HG02870 (cell line): ENCODE results near the gene UBR2.
"Not testable (repeated sequence)": the region's sequence is repeated elsewhere in the genome, so short reads cannot be mapped to it uniquely, and the experiment has no call there.

Experiments used
- ATAC-seq: cut with Tn5 transposase; IDR thresholded peaks from one replicate; pipeline ENCODE4 v1.9.1; 2021; ENCODE audit warnings: mild to moderate bottlenecking, moderate library complexity; ENCODE audit not compliant: unreplicated experiment

The UBR2 gene

DNA sequence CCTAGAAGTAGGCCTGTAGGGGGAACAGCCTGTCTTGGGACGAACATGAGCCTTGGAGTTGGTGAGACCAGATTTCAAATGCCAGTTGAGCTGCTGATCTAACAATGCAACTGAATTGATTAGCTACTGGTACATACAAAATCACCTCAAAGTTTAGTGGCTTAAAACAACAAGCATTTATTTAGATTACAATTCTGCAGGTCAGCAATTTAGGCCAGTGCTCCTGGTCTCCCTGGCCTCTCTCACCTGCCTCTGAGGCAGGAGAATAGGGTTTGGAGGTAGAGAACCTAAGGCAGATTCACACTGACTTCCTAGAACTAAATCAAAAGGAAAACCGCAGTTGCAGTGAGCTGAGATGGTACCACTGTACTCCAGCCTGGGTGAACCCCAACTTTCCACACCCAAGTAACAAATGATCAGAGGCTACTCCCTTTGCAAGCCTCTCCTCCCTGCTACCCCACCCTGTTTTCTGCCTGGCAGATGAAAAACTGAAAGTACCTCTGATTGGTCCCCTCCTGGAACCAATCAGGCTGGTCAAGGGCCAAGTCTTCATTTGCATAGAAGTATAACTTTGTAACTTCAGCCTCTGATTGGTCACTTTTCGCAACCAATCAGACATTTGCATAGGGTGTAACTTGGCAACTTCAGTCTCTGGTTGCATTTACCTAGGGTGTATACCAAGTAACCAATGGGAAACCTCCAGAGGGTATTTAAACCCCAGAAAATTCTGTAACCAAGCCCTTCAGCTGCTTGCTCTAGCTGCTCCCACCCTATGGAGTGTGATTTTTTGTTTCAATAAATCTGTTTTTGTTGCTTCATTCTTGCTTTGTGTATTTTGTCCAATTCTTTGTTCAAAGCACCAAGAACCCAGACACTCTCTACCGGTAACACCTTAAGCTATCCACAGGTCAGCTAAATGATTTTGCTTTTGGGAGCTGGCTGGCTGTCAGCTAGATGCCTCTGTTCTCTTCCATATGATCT is 8.1 kb upstream of the UBR2 start:
- no peak for ATAC-seq

DNA sequence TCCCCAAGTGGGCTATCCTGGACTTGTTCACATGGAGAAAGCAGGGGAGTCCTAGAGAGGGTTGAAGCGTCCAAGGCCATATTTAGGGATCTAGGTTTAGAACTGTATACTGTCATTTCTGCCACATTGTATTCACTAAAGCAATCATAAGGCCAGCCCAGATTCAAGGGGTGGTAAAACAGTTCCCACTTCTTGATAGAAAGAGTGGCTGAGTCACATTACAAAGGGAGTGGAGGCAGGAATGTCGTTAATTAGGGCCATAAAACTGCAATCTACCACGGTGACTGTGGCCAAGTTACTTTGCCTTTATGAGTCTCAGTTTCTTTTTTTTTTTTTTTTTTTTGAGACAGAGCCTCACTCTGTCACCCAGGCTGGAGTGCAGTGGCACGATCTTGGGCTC is 7.4 kb upstream of the UBR2 start:
- no peak for ATAC-seq

DNA sequence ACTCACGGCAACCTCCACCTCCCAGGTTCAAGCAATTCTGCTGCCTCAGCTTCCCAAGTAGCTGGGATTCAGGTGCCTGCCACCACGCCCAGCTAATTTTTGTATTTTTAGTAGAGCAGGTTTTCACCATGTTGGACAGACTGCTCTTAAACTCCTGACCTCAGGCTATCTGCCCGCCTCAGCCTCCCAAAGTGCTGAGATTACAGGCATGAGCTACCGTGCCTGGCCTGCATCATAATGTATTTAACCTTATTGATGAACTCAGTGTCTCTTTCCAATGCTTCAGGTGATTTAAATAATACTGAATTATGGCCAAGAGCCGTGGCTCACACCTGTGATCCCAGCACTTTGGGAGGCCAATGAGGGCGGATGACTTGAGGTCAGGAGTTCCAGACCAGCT is 4.6 kb upstream of the UBR2 start:
- not testable (repeated sequence) for ATAC-seq

DNA sequence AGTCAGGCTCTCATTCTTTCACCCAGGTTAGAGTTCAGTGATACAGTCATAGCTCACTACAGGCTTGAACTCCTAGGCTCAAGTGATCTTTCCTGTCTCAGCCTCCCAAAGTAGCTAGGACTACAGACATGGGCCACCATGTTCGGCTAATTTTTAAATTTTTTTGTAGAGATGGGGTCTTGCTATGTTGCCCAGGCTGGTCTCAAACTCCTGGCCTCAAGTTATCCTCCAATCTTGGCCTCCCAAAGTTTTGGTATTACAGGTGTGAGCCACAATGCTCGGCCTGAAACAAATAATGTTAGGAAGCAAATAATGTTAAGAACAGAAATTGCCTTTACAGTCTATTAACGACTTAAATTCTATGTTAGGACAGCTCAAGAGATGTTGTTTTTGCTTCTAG is 1.8 kb upstream of the UBR2 start:
- ATAC-seq = no peak

DNA sequence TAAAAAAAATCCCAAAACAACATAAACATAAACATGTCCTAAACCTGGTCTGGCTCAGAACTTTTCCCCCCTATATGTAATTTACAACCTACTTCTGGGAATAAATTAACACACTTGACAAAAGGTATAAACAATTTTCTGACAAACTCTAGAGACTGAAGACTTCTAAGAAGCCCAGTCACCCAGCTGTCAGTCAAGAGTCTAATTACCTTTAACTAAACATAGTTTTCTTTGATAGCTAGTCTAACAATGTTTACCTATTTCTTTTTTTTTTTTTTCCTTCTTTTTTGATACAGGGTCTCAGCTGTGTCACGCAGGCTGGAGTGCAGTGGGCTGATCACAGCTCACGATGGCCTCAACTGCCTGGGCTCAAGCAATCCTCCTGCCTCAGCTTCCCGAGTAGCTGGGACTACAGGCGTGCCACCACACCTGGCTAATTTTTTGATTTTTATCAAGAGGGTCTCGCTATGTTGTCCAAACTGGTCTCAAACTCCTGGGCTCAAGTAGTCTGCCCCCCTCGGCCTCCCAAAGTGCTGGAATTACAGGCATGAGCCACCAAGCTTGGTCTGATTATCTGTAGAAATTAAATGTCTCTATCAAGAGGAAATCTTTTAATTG is 932 bp upstream of the UBR2 start:
- no peak for ATAC-seq

DNA sequence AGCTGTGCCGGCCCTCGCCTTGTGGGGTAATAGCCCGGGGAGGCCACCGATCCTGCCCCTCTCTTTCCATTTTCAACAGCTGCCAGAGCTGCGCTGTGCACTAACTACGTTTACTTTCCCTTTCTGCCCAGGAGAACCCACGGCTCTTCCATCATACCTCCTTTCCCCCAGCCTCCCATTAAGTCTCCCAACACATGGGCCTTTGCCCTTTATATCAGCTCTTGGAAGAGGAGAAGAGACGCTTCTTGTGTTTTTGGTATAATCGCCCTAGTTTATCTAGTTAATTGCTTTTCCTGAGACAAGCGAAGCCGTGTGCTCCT is 637 bp downstream of the UBR2 start:
- no peak for ATAC-seq

DNA sequence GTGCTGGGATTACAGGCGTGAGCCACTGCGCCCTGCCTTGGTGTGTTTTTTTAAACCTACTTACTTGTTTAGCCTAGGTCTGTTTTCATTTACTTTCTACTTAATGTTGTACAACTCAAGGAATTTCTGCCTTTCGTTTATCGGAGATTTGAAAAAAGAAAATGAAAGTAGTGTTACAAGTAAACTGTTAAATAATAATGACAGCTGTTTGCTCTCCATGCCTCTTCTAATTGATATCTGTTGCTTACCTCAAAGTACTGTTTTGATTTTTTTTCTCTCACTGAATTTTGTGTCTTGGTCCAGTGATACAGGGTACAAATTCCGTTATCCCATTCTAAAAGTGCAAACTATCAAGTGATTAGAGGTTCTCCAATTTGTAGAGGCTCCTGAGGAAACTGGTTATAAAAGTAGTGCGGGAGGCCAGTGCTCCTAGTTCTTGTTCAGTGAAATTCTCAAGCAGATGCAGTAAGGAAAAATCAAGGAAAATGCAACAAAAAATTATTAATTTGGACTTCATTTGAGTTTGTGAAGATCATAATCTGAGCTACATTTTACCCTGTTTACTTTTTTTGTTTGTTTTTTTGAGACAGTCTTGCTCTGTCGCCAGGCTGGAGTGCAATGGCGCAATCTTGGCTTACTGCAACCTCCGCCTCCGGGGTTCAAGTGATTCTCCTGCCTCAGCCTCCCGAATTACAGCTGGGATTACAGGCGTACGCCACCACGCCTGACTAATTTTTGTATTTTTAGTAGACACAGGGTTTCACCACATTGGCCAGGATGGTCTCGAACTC is 2.2 kb downstream of the UBR2 start:
- no peak for ATAC-seq

DNA sequence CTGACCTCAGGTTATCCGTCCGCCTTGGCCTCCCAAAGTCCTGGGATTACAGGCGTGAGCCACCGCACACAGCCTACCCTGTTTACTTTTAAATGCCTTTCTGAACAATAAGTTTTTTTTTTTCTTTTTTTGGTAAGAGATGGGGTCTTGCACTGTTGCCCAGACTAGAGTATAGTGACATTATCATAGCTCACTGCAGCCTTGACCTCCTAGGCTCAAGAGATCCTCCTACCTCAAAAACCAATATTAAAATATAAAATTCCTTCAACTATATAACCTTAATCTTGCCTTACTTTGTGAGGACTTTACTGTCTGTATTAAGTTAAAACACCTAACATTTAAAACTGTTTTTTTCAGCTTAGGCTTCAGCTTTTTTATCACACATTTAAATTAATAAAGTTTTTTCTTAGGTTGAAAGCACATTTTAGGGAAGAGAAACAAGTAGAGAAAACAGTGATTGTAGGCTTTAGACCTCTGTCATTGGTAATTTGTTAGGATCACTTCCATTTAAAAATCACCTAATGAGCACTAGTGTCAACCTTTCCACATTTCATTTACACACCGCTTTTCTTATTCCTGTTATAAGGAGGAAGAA is 2.9 kb downstream of the UBR2 start:
- no peak for ATAC-seq

DNA sequence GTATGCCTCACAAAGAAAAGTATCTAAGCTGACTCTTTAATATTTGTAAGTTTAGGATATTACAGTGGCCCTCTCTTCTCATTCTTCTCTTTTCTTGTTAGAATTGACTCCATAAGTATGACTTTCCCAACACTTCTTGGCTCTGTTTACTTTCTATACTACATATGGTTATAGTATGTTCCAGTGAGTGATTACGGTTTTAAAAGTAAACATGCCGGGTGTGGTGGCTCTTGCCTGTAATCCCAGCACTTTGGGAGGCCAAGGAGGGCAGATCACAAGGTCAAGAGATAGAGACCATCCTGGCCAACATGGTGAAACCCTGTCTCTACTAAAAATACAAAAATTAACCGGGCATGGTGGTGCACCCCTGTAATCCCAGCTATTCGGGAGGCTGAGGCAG is 3.4 kb downstream of the UBR2 start:
- ATAC-seq = not testable (repeated sequence)

DNA sequence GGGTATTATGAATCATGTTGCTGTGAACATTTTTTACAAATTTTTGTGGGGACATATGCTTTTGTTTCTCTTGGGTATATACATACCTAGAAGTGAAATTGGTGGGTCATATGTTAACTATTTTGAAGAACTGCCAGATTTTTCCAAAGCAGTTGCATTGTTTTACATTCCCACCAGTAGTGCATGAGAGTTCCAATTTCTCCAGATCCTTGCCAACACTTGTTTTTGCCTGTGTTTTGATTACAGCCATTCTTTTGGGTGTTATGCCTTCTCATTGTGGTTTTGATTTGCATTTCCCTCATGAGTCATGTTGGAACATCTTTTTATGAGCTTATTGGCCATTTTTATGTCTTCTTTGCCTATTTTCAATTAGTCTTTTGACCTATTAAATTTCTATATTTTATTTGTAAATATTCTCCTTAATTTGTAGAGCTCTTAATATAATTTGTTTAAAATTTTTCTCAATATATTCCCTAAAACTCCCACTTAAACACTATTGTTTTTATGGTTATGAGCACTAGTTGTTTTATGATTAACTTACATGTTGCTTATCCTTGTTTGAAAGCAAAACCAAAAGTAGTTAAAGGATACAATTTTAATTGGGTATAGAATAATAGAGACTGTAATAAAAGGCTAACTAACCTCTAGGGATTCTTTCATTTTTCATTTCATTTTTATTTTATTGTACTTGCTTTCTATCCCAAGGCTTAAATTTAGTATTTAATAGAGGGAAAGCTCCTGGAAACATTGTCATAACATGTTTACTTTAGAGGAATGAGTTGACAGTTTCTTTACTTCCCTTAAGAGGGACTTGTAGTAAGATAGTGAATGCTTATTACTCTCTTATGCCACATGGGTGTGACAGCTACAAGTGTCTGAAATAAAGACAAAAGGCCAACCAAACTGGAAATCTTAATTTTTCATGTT is 5.5 kb downstream of the UBR2 start:
- ATAC-seq = no peak

DNA sequence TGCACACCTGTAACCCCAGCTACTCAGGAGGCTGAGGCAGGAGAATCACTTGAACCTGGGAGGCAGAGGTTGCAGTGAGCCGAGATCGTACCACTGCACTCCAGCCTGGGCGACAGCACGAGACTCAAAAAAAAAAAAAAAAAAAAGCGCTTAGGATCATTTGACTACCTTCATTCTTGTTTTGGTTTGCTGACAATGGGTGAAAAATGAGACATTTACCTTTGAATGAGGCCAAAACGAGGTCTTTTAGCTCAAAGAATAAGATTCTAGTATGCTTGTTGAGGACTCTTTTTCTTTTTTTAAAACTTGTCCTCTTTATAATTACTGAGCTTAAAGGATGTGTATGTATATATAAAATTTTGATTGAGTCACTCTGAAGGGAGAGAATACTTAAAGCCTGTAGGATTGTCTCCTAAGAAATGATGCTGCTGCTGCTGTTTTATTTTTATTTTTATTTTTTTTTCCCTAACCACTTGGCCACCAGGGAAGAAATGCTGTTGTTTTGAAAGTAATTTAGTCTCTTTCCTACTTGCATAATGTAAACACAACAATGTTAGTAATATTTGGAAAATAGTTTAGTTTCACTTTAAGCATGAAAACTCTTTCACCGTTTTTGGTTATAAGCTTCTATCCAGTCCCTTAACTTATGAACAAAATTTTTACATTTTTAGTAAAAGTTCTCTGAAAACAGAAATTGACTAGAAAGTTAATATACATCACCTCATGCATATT is 7.9 kb downstream of the UBR2 start:
- no peak for ATAC-seq

DNA sequence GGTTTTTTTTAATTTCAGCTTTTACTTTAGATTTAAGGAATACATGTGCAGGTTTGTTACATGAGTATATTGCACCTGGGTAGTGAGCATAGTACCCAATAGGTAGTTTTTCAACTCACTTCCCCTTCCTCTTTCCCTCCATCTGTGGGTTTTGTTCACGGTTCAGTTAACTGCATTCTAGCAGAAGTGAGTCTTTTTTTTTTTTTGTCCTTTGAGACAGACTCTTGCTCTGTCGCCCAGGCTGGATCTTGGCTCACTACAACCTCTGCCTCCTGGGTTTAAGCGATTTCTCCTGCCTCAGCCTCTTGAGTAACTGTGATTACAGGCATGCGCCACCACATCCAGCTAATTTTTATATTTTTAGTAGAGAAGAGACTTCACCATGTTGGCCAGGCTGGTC is 8.7 kb downstream of the UBR2 start:
- peak; percentile 77 for ATAC-seq

DNA sequence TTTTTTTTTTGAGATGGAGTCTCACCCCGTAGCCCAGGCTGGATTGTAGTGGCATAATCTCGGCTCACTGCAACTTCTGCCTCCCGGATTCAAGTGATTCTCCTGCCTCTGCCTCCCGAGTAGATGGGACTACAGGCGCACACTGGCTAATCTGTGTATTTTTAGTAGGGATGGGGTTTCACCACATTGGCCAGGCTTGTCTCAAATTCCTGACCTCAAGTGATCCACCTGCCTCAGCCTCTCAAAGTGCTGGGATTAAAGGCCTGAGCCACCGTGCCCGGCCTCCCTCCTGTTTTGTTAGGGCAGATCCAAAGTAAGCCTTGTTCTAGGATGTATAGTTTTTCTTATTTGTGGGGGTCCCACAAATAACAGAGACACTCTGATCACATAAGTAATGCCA is 12.7 kb downstream of the UBR2 start:
- ATAC-seq = not testable (repeated sequence)

DNA sequence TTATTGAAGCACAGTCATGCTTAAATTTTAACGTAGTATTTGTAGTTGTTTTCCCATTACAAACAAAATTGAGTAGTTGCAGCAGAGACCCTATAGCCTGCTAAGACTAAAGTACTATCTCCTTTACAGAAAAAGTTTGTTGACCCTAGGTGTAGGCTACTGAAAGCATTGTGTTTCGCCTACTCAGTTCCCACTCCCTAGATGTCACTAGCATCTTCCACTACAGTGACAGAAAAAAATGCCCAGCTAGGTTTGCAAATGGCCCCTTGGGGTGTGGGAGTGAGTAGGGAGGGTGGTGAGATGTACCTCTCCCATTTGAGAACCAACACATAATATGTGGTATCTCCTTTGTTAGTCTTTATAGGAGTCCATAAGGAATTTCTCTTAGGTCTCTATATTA is 34.5 kb downstream of the UBR2 start:
- no peak for ATAC-seq

DNA sequence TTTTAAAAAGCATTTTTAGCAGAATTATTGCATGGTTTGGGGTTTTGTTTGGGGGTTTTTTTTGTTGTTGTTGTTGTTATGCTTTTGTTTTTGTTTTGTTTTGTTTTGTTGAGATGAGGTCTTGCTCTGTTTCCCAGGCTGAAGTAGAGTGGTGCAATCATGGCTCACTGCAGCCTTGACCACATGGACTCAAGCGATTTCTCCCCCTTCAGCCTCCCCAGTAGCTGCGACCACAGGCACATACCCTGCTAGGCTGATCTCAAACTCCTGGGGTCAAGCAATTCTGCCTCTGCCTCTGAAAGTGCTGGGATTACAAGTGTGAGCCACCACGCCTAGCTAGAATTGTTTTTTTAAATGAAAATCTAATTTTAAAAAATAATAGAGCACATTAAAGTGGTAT is 35.7 kb downstream of the UBR2 start:
- ATAC-seq = no peak

DNA sequence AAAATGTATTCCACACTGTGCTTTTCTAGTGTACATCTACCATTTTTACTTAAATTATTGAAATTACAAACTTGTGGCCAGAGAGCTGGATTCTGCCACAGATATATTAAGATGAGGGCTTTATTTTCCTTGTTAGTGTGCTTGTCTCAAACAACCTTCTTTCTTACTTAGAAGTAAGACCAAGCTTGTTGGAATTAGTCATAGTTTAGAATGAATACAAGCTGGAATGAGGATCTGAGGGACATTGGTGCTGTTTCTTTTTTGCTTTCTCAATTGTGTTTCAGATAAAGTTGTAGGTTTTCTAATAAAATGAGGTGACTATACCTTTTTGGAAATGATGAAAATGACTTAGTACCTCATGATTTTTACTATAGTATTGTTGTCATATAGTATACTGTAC is 40.3 kb downstream of the UBR2 start:
- ATAC-seq = no peak

DNA sequence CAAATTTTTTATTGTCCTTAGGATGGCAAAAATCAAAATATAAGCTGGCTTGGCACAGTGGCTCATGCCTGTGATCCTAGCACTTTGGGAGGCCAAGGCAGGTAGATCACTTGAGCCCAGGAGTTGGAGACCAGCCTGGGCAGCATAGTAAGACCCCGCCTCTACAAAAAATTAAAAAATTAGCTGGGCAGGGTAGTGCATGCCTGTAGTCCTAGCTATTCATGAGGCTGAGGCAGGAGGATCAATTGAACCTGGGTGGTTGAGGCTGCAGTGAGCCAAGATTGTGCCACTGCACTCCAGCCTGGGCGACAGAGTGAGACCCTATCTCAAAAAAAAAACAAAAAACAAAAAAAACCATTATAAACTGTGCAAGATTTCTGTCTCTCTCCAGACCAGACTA is 40.9 kb downstream of the UBR2 start:
- ATAC-seq = not testable (repeated sequence)

DNA sequence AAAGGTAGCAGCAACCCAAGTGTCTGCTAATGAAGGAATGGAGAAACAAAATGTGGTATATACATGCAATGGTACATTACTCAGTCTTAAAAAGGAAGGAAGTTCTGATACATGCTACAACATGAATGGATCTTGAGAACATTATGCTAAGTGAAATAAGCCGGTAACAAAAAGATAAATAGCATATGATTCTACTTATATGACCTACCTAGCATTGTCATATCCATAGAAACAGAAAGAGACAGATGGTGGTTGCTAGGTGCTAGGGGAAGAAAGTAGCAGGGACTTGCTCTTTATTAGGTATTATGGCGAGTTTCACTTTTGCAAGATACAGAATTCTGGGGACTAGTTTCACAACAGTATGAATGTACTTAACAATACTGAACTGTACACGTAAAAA is 46.6 kb downstream of the UBR2 start:
- ATAC-seq = peak; percentile 41

DNA sequence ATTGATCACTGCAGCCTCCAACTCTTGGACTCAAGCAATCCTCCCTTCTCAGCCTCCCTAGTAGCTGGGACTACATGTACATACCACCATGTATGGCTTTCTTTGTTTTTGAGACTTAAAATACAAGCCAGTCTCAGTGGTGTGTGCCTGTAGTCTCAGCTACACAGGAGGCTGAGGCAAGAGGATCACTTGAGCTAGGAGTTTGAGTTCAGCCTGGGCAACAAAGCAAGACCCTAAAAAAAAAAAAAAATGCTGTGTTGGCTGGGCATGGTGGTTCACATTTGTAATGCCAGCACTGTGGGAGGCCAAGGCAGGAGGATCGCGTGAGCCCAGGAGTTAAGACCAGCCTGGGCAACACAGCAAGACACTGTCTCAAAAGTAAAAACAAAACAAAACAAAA is 51.7 kb downstream of the UBR2 start:
- ATAC-seq = no peak

DNA sequence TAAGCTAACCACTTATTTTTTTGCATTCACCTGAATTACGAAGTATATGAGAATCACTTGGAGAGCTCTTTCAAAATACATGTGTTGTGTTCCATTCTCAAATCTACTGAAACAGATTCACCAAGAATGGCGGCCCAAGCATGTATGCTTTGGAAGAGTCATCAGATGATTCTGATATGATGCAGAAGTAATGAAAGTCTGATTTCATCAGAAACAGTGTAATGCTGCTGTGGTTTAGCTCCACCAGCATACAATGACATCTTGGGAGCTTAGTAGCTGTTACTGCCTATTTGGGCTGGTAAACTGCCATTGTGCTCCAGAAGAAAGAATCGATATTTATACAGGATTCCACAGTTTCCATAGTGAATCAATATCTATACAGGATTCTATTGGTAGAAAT is 52.9 kb downstream of the UBR2 start:
- ATAC-seq = no peak
